SIG-M5 treated with dmso at 0.1 percent for 504 hours (cell line): ENCODE data around the gene TBL3.
"Not testable (repeated sequence)": the region's sequence is repeated elsewhere in the genome, so short reads cannot be mapped to it uniquely, and the experiment has no call there.

ENCODE experiments used
- DNase-seq: peaks from one replicate; lab custom pipeline; 2025; ENCODE audit not compliant: unreplicated experiment; lab: John Stamatoyannopoulos, UW

TBL3 gene

GRCh38 chr16:1998852-1999801 lies 27.3 kb downstream of the TBL3 start:
- no peak for DNase-seq

GRCh38 chr16:1999866-2000514 lies 28.1 kb downstream of the TBL3 start:
- no peak for DNase-seq

GRCh38 chr16:2001035-2001434 lies 29.2 kb downstream of the TBL3 start:
- no peak for DNase-seq

- no peak for DNase-seq
Observed at GRCh38 chr16:2001456-2002355, 29.9 kb downstream of the TBL3 start.

GRCh38 chr16:2002406-2003230 lies 30.8 kb downstream of the TBL3 start:
- DNase-seq = no peak

- no peak for DNase-seq
Observed at GRCh38 chr16:2003231-2003826, 31.5 kb downstream of the TBL3 start.

- peak; percentile 85 for DNase-seq
Observed at GRCh38 chr16:2003827-2004641, 32.2 kb downstream of the TBL3 start.

GRCh38 chr16:2004795-2005517 lies 33.1 kb downstream of the TBL3 start:
- DNase-seq = no peak

- no peak for DNase-seq
Observed at GRCh38 chr16:2005646-2006045, 33.8 kb downstream of the TBL3 start.

- DNase-seq = no peak
Observed at GRCh38 chr16:2006317-2006716, 34.5 kb downstream of the TBL3 start.

GRCh38 chr16:2007081-2007836 lies 35.4 kb downstream of the TBL3 start:
- DNase-seq = no peak

- peak; percentile 83 for DNase-seq
Observed at GRCh38 chr16:2008009-2008526, 36.2 kb downstream of the TBL3 start.

- DNase-seq = peak; percentile 66
Observed at GRCh38 chr16:2008631-2009163, 36.8 kb downstream of the TBL3 start.

- DNase-seq = no peak
Observed at GRCh38 chr16:2009164-2009711, 37.4 kb downstream of the TBL3 start.

- DNase-seq = peak; percentile 63
Observed at GRCh38 chr16:2009791-2010510, 38.1 kb downstream of the TBL3 start, which contains the start of gene ZNF598. Gene ZNF598 (minus strand): TSS chr16:2009821.

GRCh38 chr16:2011726-2012125 lies 39.9 kb downstream of the TBL3 start:
- not testable (repeated sequence) for DNase-seq
